ENCODE measurements around the gene STK11.

Gene STK11

GRCh38 chr19:1157931-1158884, 47.4 kb upstream of the STK11 start:
- TF ChIP-seq CTCF (conservative IDR thresholded peaks at IDR 0.05; ENCODE audit: low read length) (no peak), EZH2phosphoT487 (IDR thresholded peaks at IDR 0.05; ENCODE audit: borderline replicate concordance) (no peak)
- 0 out of 2 replicates have a peak, but pooled peaks cover 2% of the 10 kb centered on the region for H3K79me2 ChIP-seq (ENCODE audit: insufficient read depth, low read length)
- H2AFZ ChIP-seq (ENCODE audit: low read length) = no peak overlapping the region
- H3F3A ChIP-seq (ENCODE audit: low read depth) = no peaks in the 10 kb centered on the region
- H3K9me3 ChIP-seq (ENCODE audit: insufficient read depth, low read depth, low read length) = no peaks in the 10 kb centered on the region
- H3K4me2 ChIP-seq (ENCODE audit: low read depth, low read length, poor library complexity, severe bottlenecking) = no peak overlapping the region
- peaks cover 3% of the 10 kb centered on the region; the same call in 1 of the 2 replicates for H3K36me3 ChIP-seq (ENCODE audit: insufficient read depth, low read length)
- H4K20me1 ChIP-seq (ENCODE audit: insufficient read depth, low read length, poor library complexity, severe bottlenecking) = peaks cover 11% of the 10 kb centered on the region
- no peak overlapping the region for H3K4me3 ChIP-seq (ENCODE audit: low read length, poor library complexity, severe bottlenecking)
- no peak overlapping the region for H3K9ac ChIP-seq (ENCODE audit: low read depth, low read length, poor library complexity, severe bottlenecking)
- H3K4me1 ChIP-seq (ENCODE audit: insufficient read depth, low read length, poor library complexity, severe bottlenecking) = no peaks in the 10 kb centered on the region
- H3K27me3 ChIP-seq (ENCODE audit: insufficient read depth, low read length, poor library complexity, severe bottlenecking) = no peaks in the 10 kb centered on the region
- no peaks in the 10 kb centered on the region for H3K9me2 ChIP-seq (replicated peaks; ENCODE audit: low read depth, low read length)

DNA sequence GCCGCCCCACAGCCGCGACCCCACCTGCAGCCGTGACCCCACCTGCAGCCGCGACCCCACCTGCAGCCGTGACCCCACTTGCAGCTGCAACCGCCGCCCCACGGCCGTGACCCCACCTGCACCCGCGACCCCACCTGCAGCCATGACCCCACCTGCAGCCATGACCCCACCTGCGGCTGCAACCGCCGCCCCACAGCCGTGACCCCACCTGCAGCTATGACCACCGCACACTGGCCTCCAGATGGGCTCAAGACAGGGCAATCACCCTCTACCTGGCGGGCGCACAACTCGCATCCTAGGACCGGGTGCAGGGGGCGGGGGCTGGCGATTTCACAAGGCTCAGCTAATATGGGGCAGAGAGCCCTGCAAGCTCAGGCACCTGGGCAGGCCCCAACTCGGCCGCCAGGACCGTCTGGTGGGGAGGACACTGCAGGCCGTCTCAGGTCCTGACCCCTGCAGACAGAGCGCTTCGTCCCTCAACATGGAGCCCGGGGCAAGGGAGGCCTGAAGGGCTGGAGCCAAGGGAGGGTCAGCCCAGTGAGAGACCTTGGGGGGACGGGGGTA, 46.6 kb upstream of the STK11 start:
- no peaks in the 10 kb centered on the region for H3F3A ChIP-seq (ENCODE audit: low read depth)
- H3K27me3 ChIP-seq (ENCODE audit: insufficient read depth, low read length, poor library complexity, severe bottlenecking) = no peaks in the 10 kb centered on the region
- no peaks in the 10 kb centered on the region for H3K4me1 ChIP-seq (ENCODE audit: insufficient read depth, low read length, poor library complexity, severe bottlenecking)
- H3K9me2 ChIP-seq (replicated peaks; ENCODE audit: low read depth, low read length) = no peaks in the 10 kb centered on the region
- H3K36me3 ChIP-seq (ENCODE audit: insufficient read depth, low read length) = no peaks in the 10 kb centered on the region
- no peak overlapping the region for H3K9ac ChIP-seq (ENCODE audit: low read depth, low read length, poor library complexity, severe bottlenecking)
- H3K9me3 ChIP-seq (ENCODE audit: insufficient read depth, low read depth, low read length) = no peaks in the 10 kb centered on the region
- no peak for TF ChIP-seq EZH2phosphoT487 (IDR thresholded peaks at IDR 0.05; ENCODE audit: borderline replicate concordance)
- no peak for TF ChIP-seq CTCF (conservative IDR thresholded peaks at IDR 0.05; ENCODE audit: low read length)
- no peak overlapping the region for H3K4me3 ChIP-seq (ENCODE audit: low read length, poor library complexity, severe bottlenecking)
- H3K4me2 ChIP-seq (ENCODE audit: low read depth, low read length, poor library complexity, severe bottlenecking) = no peak overlapping the region
- no peak overlapping the region for H2AFZ ChIP-seq (ENCODE audit: low read length)
- peaks cover 14% of the 10 kb centered on the region for H4K20me1 ChIP-seq (ENCODE audit: insufficient read depth, low read length, poor library complexity, severe bottlenecking)
- 0 out of 2 replicates have a peak, but pooled peaks cover 2% of the 10 kb centered on the region for H3K79me2 ChIP-seq (ENCODE audit: insufficient read depth, low read length)

DNA sequence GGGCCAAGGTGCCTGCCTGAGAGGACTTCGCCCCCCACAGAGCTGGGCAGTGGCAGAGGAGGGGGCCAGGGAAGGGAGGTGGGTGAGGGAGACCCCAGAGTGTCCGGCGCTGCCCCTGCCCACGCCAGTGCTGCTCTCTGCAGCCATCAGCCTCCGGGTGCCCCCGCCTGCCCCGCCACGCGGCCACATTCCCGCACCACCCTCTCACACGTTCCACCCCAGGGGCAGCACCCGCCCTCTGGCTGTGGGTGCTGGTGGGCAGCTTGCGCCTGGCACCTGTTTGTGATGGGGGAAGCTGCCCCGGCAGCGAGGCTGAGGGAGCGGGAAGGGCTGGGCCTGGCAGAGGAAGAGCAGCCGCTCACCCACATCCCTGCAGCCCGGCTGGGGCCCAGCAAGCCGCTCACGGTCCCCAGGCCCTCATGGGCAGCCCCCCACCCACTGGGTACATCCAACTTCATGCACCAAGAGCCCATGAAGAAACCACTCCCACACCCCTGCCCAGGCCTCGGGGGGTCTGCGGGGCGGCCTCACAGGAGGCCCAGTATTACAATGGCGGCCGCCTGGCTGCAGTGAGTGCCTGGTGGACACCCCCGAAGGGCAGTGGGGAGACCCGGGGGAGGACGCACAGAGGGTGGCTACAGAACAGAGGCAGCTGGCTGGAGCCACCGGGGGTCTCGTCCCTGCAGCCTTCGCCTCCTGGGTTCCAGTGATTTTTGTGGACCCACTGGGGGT, 45.5 kb upstream of the STK11 start:
- peaks cover 4% of the 10 kb centered on the region; the same call in 1 of the 2 replicates for H3K79me2 ChIP-seq (ENCODE audit: insufficient read depth, low read length)
- no peaks in the 10 kb centered on the region for H3K4me1 ChIP-seq (ENCODE audit: insufficient read depth, low read length, poor library complexity, severe bottlenecking)

More for the DNA sequence above, 45.5 kb upstream of the STK11 start:
- Histone ChIP-seq H3K9ac (ENCODE audit: low read depth, low read length, poor library complexity, severe bottlenecking) (no peak overlapping the region), H3K4me3 (ENCODE audit: low read length, poor library complexity, severe bottlenecking) (no peak overlapping the region), H3K4me2 (ENCODE audit: low read depth, low read length, poor library complexity, severe bottlenecking) (no peak overlapping the region), H2AFZ (ENCODE audit: low read length) (no peak overlapping the region), H3K27me3 (ENCODE audit: insufficient read depth, low read length, poor library complexity, severe bottlenecking) (no peaks in the 10 kb centered on the region), H4K20me1 (ENCODE audit: insufficient read depth, low read length, poor library complexity, severe bottlenecking) (peaks cover 15% of the 10 kb centered on the region), H3K9me2 (replicated peaks; ENCODE audit: low read depth, low read length) (no peaks in the 10 kb centered on the region), H3K36me3 (ENCODE audit: insufficient read depth, low read length) (no peaks in the 10 kb centered on the region), H3K9me3 (ENCODE audit: insufficient read depth, low read depth, low read length) (no peaks in the 10 kb centered on the region), H3F3A (ENCODE audit: low read depth) (no peaks in the 10 kb centered on the region)
- TF ChIP-seq CTCF (conservative IDR thresholded peaks at IDR 0.05; ENCODE audit: low read length) (no peak), EZH2phosphoT487 (IDR thresholded peaks at IDR 0.05; ENCODE audit: borderline replicate concordance) (no peak)

Data from Loucy (cell line).